ENCODE results near the gene EDEM3.
"Not testable (repeated sequence)": the region's sequence is repeated elsewhere in the genome, so short reads cannot be mapped to it uniquely, and the experiment has no call there.

The EDEM3 gene

DNA sequence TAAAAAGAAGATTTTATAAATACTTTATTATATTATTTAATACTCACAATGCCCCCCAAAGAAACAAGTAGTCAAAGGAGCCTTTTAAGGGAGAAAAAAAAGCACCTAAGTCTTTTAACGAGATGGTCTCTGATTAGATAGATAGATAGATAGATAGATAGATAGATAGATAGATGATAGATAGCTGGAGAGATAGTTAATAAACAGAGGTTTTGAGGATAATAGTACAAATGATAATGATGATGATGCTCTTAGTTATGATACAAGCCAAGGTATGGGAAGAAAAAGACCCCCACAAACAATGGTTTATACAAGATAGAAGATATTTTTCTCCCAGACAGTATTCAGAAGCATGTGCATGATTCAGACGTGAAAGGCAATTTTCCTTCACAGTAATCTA, 14.6 kb upstream of the EDEM3 start:
- DNase-seq, result no peak

- DNase-seq, result no peak
Observed at GRCh38 chr1:184768467-184768866, 13.8 kb upstream of the EDEM3 start.

GRCh38 chr1:184767591-184767990, 12.9 kb upstream of the EDEM3 start:
- DNase-seq, result no peak

DNA sequence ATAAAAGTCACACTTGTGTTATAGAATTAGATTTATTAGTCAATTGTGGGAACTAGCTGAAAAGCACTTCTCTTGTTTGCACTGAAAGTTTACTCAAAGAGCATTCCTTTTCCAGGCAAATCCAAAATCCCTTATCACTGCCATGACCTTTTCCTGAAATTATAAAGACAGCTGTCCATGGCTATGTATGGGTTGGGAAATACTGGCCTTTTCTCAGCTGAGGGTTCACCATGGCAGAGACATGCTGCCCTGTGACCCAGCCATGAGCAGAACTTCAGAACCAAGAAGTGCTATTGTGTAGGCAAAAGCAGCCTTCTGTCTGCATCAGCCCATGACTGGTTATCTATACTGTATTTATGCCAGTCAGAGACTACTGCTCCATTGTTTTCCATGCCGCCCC, 9.8 kb upstream of the EDEM3 start:
- no peak for DNase-seq

- not testable (repeated sequence) for DNase-seq
Observed at GRCh38 chr1:184763520-184763919, 8.9 kb upstream of the EDEM3 start.

GRCh38 chr1:184761969-184762485, 7.4 kb upstream of the EDEM3 start:
- DNase-seq, result no peak

- no peak for DNase-seq
Observed at GRCh38 chr1:184759651-184760050, 5.0 kb upstream of the EDEM3 start.

DNA sequence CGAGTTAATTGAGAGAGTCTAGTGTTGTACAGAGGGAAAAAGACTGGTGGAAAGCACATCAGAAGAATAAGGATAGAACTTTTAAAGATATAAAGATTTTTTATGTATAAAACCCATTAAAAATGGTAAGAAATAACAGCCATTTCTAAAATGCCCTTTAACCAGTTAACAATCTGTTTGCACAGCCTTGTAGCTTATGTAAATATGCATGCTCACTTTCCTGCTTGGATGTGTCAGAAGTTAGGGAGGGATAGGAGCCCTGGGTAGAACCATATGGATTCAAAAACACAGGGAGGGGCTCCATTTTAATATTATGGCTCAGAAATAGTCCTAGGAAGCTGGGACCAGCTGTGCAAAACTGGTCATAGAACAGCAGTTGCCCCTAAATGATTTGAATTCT, 4.5 kb upstream of the EDEM3 start:
- DNase-seq, result no peak

GRCh38 chr1:184757891-184758290, 3.2 kb upstream of the EDEM3 start:
- no peak for DNase-seq

DNA sequence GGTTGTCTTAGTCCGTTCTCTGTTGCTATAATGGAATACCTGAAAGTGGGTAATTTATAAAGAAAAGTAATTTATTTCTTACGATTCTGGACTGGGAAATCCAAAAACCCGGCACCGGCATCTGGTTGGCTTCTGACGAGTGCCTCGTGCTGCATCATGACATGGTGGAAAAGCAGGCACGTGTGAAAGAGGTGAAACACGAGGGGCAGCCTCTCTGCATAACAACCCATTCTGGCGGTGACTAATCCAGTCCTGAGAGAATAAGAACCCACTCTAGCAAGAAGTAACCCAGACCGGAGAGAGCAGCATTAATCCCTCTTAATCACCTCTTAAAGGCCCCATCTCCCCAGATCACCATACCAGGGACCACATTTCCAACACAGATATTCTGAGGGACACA, 2.7 kb upstream of the EDEM3 start:
- DNase-seq, result no peak

GRCh38 chr1:184755226-184756065, 788 bp upstream of the EDEM3 start:
- no peak for DNase-seq

GRCh38 chr1:184753608-184754475, 816 bp downstream of the EDEM3 start:
- no peak for DNase-seq

DNA sequence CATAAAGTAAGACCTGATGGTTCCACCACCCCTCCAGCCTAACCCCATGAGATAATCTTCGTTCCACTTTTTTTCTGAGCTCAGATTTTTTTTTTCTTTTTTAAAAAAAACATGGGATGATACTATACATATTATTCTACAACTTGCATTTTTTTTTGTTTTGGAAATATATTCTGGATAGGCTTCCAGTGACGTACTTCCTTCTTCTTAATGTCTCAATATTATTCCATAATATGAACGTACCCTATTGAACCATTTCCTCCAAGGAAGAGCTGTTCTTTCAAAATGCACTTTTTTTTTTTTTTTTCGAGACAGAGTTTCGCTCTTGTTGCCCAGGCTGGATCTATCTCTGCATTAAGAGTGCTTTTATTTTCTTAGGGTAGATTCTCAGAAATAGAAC, 1.5 kb downstream of the EDEM3 start:
- no peak for DNase-seq

GRCh38 chr1:184752656-184753055, 2.0 kb downstream of the EDEM3 start:
- DNase-seq, result no peak

DNA sequence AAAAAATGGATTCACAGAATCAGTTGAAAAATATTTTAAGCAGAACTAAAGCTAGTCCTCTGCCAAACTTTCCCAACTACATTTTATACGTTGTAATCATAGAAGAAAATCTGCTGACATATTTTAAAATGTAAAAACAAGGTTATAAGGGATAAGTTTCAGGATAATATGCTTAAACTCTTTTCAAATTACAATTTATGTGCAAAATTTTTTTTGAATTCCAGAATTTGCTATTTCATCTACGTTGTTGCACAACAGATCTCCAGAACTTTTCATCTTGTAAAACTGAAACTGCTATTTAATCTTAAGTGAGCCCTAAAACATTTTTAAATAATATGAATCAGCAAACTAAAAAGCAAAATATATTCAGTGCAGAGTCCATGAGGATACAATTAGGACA, 5.9 kb downstream of the EDEM3 start:
- no peak for DNase-seq

- DNase-seq, result no peak
Observed at GRCh38 chr1:184747089-184747955, 7.3 kb downstream of the EDEM3 start.

GRCh38 chr1:184745929-184746638, 8.6 kb downstream of the EDEM3 start:
- DNase-seq, result no peak

- DNase-seq, result no peak
Observed at GRCh38 chr1:184745110-184745509, 9.5 kb downstream of the EDEM3 start.

- DNase-seq, result no peak
Observed at GRCh38 chr1:184743062-184743756, 11.4 kb downstream of the EDEM3 start.

- no peak for DNase-seq
Observed at GRCh38 chr1:184740344-184740743, 14.3 kb downstream of the EDEM3 start.

DNA sequence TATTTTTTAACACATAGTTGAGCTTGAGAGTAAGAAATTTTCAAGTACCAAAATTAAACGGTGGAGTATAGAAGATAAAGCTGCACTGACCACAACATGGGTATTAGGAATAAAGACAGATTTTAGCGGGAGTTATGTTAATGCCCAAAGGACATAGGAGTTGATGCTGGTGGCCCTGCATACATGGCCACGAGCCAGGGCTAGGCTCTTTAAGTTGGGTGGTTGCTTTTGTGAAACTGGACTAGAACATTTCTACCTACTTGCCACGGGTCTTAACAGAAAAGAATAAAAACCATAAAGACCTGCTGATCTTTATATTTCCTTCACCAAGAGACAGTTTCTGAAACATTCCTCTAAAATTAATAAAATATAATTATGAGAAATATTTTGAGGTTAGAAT, 14.9 kb downstream of the EDEM3 start:
- DNase-seq, result no peak

DNA sequence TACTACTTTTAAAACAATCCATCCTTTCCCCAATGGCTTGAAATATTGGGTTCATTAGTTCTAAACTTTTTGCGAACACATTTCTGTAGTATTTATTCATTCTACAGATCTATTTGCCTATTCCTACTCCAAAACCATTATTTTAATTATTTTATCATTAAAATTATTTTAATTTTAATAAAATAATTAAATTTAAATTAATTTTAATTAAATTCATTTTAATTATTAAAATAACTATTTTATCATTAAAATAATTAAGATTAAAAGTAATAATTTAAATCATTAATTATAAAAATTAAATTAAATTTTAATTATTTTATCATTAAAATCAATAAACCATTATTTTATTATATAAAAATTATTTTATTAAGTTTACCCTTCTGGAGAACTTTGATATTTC, 15.6 kb downstream of the EDEM3 start:
- DNase-seq, result no peak
